ENCODE measurements around the gene CHRM2.

Gene CHRM2

DNA sequence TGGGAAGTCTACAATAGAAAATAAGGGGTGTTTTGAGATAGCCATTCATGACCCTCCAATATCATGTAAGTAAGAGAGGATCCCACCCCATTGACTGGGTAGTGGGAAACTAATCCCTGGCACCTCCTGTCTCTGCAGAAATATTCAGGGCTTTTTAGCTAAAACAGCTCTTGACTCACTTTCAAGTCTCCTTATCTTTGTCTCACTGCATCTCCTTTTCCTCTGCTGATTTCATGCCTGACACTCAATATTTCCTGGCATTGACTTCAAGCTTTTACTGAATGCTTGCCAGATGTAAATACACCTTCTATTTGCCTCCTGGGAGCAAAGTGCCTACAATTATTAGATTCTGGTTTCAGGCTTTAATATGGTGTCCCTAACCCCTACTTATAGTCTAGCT is 57.1 kb downstream of the CHRM2 start:
- TF ChIP-seq Cebpa-rat (IDR thresholded peaks at IDR 0.05) = no peak
- no peak overlapping the region for H3K4me3 ChIP-seq

GRCh38 chr7:136931169-136931867 is 62.9 kb downstream of the CHRM2 start:
- no peak for TF ChIP-seq Cebpa-rat (IDR thresholded peaks at IDR 0.05)
- Histone ChIP-seq H3K4me1 (no peaks in the 10 kb centered on the region), H3K9ac (no peak overlapping the region), H3K4me2 (no peak overlapping the region), H3K9me3 (no peaks in the 10 kb centered on the region), H3K36me3 (no peaks in the 10 kb centered on the region), H3K27me3 (no peaks in the 10 kb centered on the region), H3K27ac (no peak overlapping the region), H3K4me3 (no peak overlapping the region), H4K20me1 (no peaks in the 10 kb centered on the region)

More for the DNA sequence above, 57.1 kb downstream of the CHRM2 start:
- H3K4me2 ChIP-seq = no peak overlapping the region
- no peaks in the 10 kb centered on the region for H3K4me1 ChIP-seq
- no peak overlapping the region for H3K27ac ChIP-seq
- no peaks in the 10 kb centered on the region for H3K27me3 ChIP-seq
- no peaks in the 10 kb centered on the region for H3K36me3 ChIP-seq
- no peaks in the 10 kb centered on the region for H4K20me1 ChIP-seq
- H3K9ac ChIP-seq = no peak overlapping the region
- H3K9me3 ChIP-seq = no peaks in the 10 kb centered on the region

DNA sequence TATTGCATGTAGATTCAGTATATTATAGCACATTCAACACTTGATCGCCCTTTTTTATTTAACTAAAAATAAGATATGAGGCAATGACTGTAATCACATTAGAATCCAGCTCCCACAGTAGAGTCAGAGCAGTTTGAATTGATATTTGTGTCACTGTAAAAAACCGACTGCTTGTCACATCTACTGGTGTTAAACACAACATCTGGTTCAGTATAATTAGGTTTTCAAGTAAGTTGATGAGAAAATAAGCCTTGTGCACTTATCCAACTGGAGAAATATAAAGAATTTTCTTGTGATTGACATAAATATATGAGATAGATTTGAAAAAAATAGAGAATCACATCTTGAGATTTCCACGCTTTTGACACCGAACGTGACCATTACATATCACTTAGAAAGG is 69.0 kb downstream of the CHRM2 start:
- Histone ChIP-seq H3K9ac (no peak overlapping the region), H3K4me2 (no peak overlapping the region), H3K4me3 (no peak overlapping the region), H4K20me1 (no peaks in the 10 kb centered on the region), H3K4me1 (no peaks in the 10 kb centered on the region), H3K9me3 (no peaks in the 10 kb centered on the region), H3K36me3 (no peaks in the 10 kb centered on the region), H3K27ac (no peak overlapping the region), H3K27me3 (no peaks in the 10 kb centered on the region)
- TF ChIP-seq Cebpa-rat (IDR thresholded peaks at IDR 0.05) = no peak

DNA sequence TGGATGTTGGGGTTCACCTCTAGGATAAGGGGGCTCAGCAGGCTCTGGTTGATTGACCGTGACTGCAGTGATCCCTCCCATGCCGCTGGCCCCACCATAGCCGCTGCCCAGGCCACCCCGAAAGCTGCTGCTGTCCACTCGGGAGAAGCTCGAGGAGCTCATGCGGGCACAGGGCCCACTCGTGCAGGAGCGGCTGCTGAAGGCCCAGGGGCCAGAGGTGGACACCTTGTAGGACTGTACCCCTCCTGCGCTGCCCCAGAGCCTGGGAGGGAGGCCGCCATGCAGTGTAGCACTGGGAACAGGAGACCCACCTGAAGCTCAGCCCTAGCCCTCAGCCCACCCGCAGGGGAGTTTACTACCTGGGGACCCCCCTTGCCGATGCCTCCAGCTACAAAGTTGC is 70.0 kb downstream of the CHRM2 start:
- Histone ChIP-seq H3K27me3 (no peaks in the 10 kb centered on the region), H3K4me2 (no peak overlapping the region), H3K27ac (no peak overlapping the region), H3K9me3 (no peaks in the 10 kb centered on the region), H3K4me3 (no peak overlapping the region), H4K20me1 (no peaks in the 10 kb centered on the region), H3K4me1 (no peaks in the 10 kb centered on the region), H3K36me3 (no peaks in the 10 kb centered on the region), H3K9ac (no peak overlapping the region)
- no peak for TF ChIP-seq Cebpa-rat (IDR thresholded peaks at IDR 0.05)

DNA sequence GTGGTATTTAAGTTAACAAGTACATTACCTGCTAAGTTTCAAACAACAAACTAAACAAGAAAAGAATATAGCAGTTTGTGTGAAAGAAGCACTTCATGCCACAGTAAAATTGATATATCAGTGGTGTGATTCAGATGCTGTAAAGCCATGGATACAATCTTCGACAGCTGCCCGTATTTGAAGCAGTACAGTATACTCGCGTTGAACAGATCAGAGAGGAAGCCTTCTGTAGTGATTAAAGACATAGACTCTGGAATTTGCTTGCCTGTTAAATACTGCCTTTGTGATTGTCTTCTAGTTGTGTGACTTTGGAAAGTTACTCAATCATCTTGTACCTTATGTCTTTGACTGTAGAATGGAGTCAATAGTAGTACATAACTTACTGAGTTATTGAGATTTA is 71.7 kb downstream of the CHRM2 start:
- TF ChIP-seq Cebpa-rat (IDR thresholded peaks at IDR 0.05) = no peak
- Histone ChIP-seq H3K4me1 (no peaks in the 10 kb centered on the region), H3K4me2 (no peak overlapping the region), H3K9ac (no peak overlapping the region), H3K27me3 (no peaks in the 10 kb centered on the region), H3K27ac (no peak overlapping the region), H3K36me3 (no peaks in the 10 kb centered on the region), H4K20me1 (no peaks in the 10 kb centered on the region), H3K9me3 (no peaks in the 10 kb centered on the region), H3K4me3 (no peak overlapping the region)

DNA sequence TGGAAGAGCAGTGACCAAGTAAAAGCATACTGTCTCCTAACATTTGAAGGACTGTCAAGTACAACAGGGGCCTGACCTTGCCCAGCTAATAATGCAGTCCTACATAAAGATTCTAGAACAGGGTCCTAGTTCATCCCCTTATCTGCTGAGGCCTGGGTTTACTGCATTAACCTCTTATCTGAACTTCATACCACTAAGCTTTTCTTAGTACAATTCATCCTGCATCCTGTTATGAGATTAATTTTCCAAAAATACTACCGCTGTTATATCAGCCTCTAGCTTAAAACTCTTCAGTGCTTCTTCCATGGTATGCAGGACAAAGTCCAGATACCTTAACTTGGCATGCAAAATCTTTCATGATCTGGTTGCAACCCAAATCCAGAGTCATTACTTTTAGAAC is 72.5 kb downstream of the CHRM2 start:
- no peak for TF ChIP-seq Cebpa-rat (IDR thresholded peaks at IDR 0.05)
- no peaks in the 10 kb centered on the region for H3K36me3 ChIP-seq

DNA sequence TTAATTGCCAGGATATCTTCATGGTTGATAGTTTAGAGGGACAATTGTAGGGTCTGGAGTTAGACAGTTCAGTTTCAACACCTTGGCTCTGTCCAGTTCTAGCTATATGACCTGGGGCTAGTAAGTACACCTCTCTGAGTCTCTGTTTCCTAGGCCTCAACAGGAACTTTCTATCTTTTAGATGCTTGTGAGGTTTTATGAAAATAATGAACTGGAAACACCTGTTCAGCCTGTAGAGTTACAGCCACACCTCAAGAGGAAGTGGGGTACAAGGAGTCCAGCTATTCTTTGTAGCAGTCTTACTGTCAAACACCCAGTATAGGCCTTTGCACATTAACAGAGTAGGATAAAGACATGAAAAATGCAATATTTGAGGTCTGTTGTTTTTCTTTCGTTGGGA is 73.4 kb downstream of the CHRM2 start:
- Histone ChIP-seq H3K4me3 (no peak overlapping the region), H3K27ac (no peak overlapping the region), H3K9me3 (no peaks in the 10 kb centered on the region), H3K4me1 (no peaks in the 10 kb centered on the region), H3K4me2 (no peak overlapping the region), H3K9ac (no peak overlapping the region), H4K20me1 (no peaks in the 10 kb centered on the region), H3K36me3 (no peaks in the 10 kb centered on the region), H3K27me3 (no peaks in the 10 kb centered on the region)
- TF ChIP-seq Cebpa-rat (IDR thresholded peaks at IDR 0.05) = no peak

More for the DNA sequence above, 72.5 kb downstream of the CHRM2 start:
- Histone ChIP-seq H4K20me1 (no peaks in the 10 kb centered on the region), H3K4me2 (no peak overlapping the region), H3K4me3 (no peak overlapping the region), H3K9me3 (no peaks in the 10 kb centered on the region), H3K9ac (no peak overlapping the region), H3K4me1 (no peaks in the 10 kb centered on the region), H3K27me3 (no peaks in the 10 kb centered on the region), H3K27ac (no peak overlapping the region)

DNA sequence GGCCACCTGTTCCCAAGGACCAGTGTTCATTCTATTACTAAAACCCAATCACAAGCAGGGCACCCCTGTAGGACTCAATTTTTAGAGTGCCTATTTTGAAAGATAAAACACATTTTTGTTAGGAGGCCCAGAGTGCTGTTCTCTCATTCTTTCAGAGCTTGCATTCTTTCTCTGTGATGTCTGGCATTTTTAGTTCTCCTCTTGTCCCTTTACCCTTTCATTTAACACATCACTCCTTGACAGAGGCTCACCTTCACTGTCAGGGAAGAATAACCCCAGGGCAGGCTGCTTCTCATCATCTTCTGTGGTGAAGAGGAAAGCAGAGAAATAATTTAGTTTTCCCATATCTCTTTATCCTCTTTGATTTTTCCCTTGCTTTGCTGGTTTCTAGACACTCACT is 73.9 kb downstream of the CHRM2 start:
- Histone ChIP-seq H4K20me1 (no peaks in the 10 kb centered on the region), H3K4me3 (no peak overlapping the region), H3K27ac (no peak overlapping the region), H3K4me2 (no peak overlapping the region), H3K9me3 (no peaks in the 10 kb centered on the region), H3K4me1 (no peaks in the 10 kb centered on the region), H3K9ac (no peak overlapping the region), H3K36me3 (no peaks in the 10 kb centered on the region), H3K27me3 (no peaks in the 10 kb centered on the region)
- TF ChIP-seq Cebpa-rat (IDR thresholded peaks at IDR 0.05) = no peak

DNA sequence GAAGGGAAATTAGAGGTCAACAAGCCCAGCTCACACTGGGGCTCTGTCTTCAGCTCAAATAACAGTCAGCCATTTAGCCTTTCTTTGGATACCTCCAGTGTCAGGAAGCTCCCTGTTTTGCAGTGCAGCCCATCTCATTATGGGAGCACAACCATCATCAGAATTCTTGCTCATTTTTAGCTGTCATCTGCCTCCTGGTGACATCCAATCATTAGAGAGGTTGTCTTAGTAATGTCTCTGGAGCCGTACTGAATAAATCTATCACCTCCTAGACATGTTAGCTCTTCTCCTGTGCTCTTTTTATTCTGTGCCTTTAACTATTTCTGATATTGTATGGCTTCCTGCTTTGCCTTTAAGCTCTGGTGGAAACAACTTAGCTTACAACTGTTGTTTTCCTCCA is 74.5 kb downstream of the CHRM2 start:
- TF ChIP-seq Cebpa-rat (IDR thresholded peaks at IDR 0.05) = no peak
- H3K4me3 ChIP-seq = no peak overlapping the region
- H3K9ac ChIP-seq = no peak overlapping the region
- H4K20me1 ChIP-seq = no peaks in the 10 kb centered on the region
- no peak overlapping the region for H3K27ac ChIP-seq
- no peaks in the 10 kb centered on the region for H3K27me3 ChIP-seq
- no peak overlapping the region for H3K4me2 ChIP-seq
- H3K4me1 ChIP-seq = no peaks in the 10 kb centered on the region
- no peaks in the 10 kb centered on the region for H3K9me3 ChIP-seq
- H3K36me3 ChIP-seq = no peaks in the 10 kb centered on the region

DNA sequence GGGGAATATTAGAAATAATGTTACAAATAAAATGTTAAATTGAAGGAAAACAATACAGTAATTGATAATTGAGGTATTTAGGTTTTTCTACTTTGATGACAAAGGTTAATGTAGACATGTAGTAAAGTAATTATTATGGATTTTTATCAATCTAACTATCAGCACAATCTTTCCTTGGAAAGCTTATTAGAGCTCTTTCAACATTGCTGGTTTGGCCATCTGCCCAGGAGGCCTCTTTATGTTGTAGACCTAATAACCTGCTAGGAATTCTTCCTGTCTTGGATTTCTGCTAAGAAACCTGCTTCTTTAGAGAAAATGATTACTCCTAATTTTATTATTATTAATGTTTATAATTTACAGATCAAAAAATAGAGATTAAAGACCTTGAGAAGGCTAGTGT is 78.9 kb downstream of the CHRM2 start:
- Histone ChIP-seq H3K9ac (no peak overlapping the region), H3K27me3 (no peaks in the 10 kb centered on the region), H3K27ac (no peak overlapping the region), H4K20me1 (no peaks in the 10 kb centered on the region), H3K9me3 (no peaks in the 10 kb centered on the region), H3K4me2 (no peak overlapping the region), H3K4me1 (no peaks in the 10 kb centered on the region), H3K36me3 (no peaks in the 10 kb centered on the region), H3K4me3 (no peak overlapping the region)
- no peak for TF ChIP-seq Cebpa-rat (IDR thresholded peaks at IDR 0.05)

- Histone ChIP-seq H4K20me1 (no peaks in the 10 kb centered on the region), H3K36me3 (no peaks in the 10 kb centered on the region), H3K4me1 (peaks cover 2% of the 10 kb centered on the region), H3K27me3 (no peaks in the 10 kb centered on the region), H3K4me2 (no peak overlapping the region), H3K9me3 (peaks cover 4% of the 10 kb centered on the region; the same call in 1 of the 2 replicates), H3K4me3 (no peak overlapping the region), H3K27ac (no peak overlapping the region), H3K9ac (no peak overlapping the region)
- TF ChIP-seq Cebpa-rat (IDR thresholded peaks at IDR 0.05) = no peak
These were observed 81.9 kb downstream of the CHRM2 start for GRCh38 chr7:136950331-136950730.

Measured in BLaER1 (cell line).